Activated CD4-positive, alpha-beta T cell treated with anti-CD3 and anti-CD28 coated beads for 24 hours (primary cell): ENCODE data around the gene CLDN4.
"Not testable (repeated sequence)": the region's sequence is repeated elsewhere in the genome, so short reads cannot be mapped to it uniquely, and the experiment has no call there.

ENCODE experiments used
- DNase-seq, 2 donors: peaks; one replicate each; pipeline ENCODE4 v3.0.0-alpha.2; 2020; ENCODE audit warnings: low read depth in 2 of 2

The CLDN4 gene

GRCh38 chr7:73823873-73824592 is 6.8 kb upstream of the CLDN4 start:
- no peak for DNase-seq

GRCh38 chr7:73824986-73825385 is 5.8 kb upstream of the CLDN4 start:
- DNase-seq = no peak

GRCh38 chr7:73827567-73828106 is 3.2 kb upstream of the CLDN4 start:
- DNase-seq = no peak

- DNase-seq = no peak
Measured at GRCh38 chr7:73828107-73828803, 2.5 kb upstream of the CLDN4 start.

GRCh38 chr7:73828972-73829371 is 1.8 kb upstream of the CLDN4 start:
- DNase-seq = no peak

GRCh38 chr7:73829505-73829904 is 1.3 kb upstream of the CLDN4 start:
- no peak for DNase-seq

GRCh38 chr7:73829921-73830680 is 695 bp upstream of the CLDN4 start:
- DNase-seq = no peak

GRCh38 chr7:73831584-73831833 is 713 bp downstream of the CLDN4 start:
- DNase-seq = no peak

GRCh38 chr7:73831834-73832651 is 1.2 kb downstream of the CLDN4 start:
- no peak for DNase-seq

- no peak for DNase-seq
Measured at GRCh38 chr7:73832806-73833205, 2.0 kb downstream of the CLDN4 start.

- DNase-seq = no peak
Measured at GRCh38 chr7:73833251-73833919, 2.6 kb downstream of the CLDN4 start.

- DNase-seq = no peak
Measured at GRCh38 chr7:73834626-73835191, 3.9 kb downstream of the CLDN4 start.

GRCh38 chr7:73837167-73837566 is 6.4 kb downstream of the CLDN4 start:
- DNase-seq = not testable (repeated sequence)

GRCh38 chr7:73838642-73839041 is 7.8 kb downstream of the CLDN4 start:
- no peak for DNase-seq

- DNase-seq = no peak
Measured at GRCh38 chr7:73839290-73839689, 8.5 kb downstream of the CLDN4 start.

- no peak for DNase-seq
Measured at GRCh38 chr7:73839743-73840714, 9.2 kb downstream of the CLDN4 start.

- no peak for DNase-seq
Measured at GRCh38 chr7:73840715-73841379, 10.1 kb downstream of the CLDN4 start.

- no peak for DNase-seq
Measured at GRCh38 chr7:73841689-73842066, 10.9 kb downstream of the CLDN4 start.
